ENCODE data around the gene DDX39B. TPM values are rescaled to one million over a fixed set of nuclear protein-coding genes. Genes with fewer than 3 reads are reported as not detected.

DDX39B gene
- total and polyA plus RNA-seq, 2 of the 4 experiments (the other 2 are of a cell fraction), result 371 to 796 TPM

DNA sequence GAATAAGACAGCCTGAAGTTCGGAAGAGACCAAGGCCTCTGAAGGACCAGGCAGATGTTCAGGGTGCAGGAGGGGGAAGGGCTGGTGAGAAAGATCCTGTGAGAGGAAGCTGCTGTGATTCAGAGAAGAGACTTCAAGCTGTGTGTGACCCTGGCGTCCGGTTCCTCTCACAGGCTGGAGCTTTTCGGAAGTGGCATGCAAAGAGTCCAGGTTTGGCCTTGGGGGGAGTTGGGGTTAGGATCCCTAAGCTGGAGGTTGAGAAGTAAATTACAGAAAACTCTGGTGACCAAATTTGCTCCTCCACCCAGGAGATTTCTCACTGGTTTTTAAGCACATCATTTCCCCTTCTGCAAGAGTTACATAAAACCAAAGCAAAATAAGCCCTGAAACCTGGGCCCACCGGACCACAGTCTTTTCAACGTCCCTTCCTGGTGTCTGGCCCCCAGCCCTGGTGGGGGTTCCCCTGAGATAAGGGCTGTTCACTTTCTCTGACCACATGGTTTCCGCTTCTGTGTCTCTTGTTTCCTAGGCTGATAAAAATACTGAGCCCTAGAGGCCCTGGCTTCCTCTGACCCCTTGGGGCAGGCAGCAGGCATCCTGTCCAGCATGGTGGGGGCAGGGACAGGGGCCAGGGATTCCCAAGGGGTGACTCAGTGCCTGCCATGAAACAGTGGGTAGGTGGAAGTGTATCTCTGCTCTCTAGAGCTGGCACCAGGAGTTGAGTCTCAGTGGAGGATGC lies 18.3 kb upstream of the DDX39B start:
- no peaks in the 10 kb centered on the region for H3K9me3 ChIP-seq (ENCODE audit: control insufficient read depth, insufficient read depth, low read length)
- peak overlapping the region; percentile 61 for H2AFZ ChIP-seq (replicated peaks; ENCODE audit: low read length, poor library complexity)
- dilution Hi-C loops (cut with HindIII; ENCODE audit: low sequenced_read_pairs, unreplicated experiment), result no loop called here
- ChIA-PET POLR2A (ENCODE audit: unreplicated experiment) (no interaction called here), CTCF (interaction anchor here (0.7 kb wide), 2 partner anchors 13 to 38 kb away, joined by 4 to 6 read pairs; partner anchors contain the start of gene NFKBIL1)
- H2BK15ac ChIP-seq (ENCODE audit: low read depth, low read length), result peak overlapping the region; percentile 21; the same call in 1 of the 3 replicates
- peaks cover 18% of the 10 kb centered on the region for H3K4me1 ChIP-seq (ENCODE audit: control insufficient read depth, insufficient read depth, low read length)
- peaks cover 9 to 20% of the 10 kb centered on the region in 2 experiments; a peak in 3 of 4 replicates for H3K79me1 ChIP-seq (ENCODE audit: low read depth in 1 of 2, low read length in 2 of 2)
- no peaks in the 10 kb centered on the region for H4K20me1 ChIP-seq (ENCODE audit: insufficient read depth, low read length)
- H3K23ac ChIP-seq (ENCODE audit: low read depth, low read length), result peak overlapping the region; percentile 59; the same call in 1 of the 2 replicates
- H4K8ac ChIP-seq (ENCODE audit: low read depth in 2 of 2, low read length in 2 of 2), result peak overlapping the region in 1 of 2 experiments; percentile 57; a peak in 3 of 4 replicates
- peak overlapping the region; percentile 52 for H3K14ac ChIP-seq (replicated peaks; ENCODE audit: low read depth, low read length)
- peak overlapping the region; percentile 72 for H2BK120ac ChIP-seq (ENCODE audit: low read depth, low read length)
- H3K56ac ChIP-seq (ENCODE audit: extremely low read depth, insufficient read depth, low read length), result peak overlapping the region; percentile 39; the same call in 1 of the 2 replicates
- H3K36me3 ChIP-seq (ENCODE audit: control insufficient read depth, insufficient read depth, low read length), result peaks cover 27% of the 10 kb centered on the region
- H3K27ac ChIP-seq (ENCODE audit: insufficient read depth, low read length), result peak overlapping the region; percentile 22
- intact Hi-C loops (cut with micrococcal nuclease), result loop anchor here (2.0 kb wide), 1 partner anchor 55 kb away; the partner anchor contains the start of gene AIF1
- no peak overlapping the region for H3K4me3 ChIP-seq (ENCODE audit: insufficient read depth, low read depth, low read length)
- peak overlapping the region; percentile 52 for H4K91ac ChIP-seq (ENCODE audit: insufficient read depth, low read depth, low read length)
- TF ChIP-seq FOS (IDR thresholded peaks at IDR 0.05; ENCODE audit: low read depth, low read length), result no peak
- no peak for TF ChIP-seq RAD21 (IDR thresholded peaks at IDR 0.05; ENCODE audit: low read length)
- no peak for TF ChIP-seq RCOR1 (IDR thresholded peaks at IDR 0.05; ENCODE audit: insufficient replicate concordance, low read length)
- no peak for TF ChIP-seq BHLHE40 (IDR thresholded peaks at IDR 0.05; ENCODE audit: low read depth, low read length)
- no TSS peak for BruUV-seq (replicated peaks)
- WGBS, 2 experiments (ENCODE audit: extremely low coverage in 2 of 2, insufficient read length in 1 of 2), result 100% methylated on average over 1 of the region's 7 CpGs; no CpG with 5 or more reads in 1 of the 2 experiments
- H3K9ac ChIP-seq (ENCODE audit: low read depth, low read length), result no peak overlapping the region
- no peaks in the 10 kb centered on the region for H3K27me3 ChIP-seq (ENCODE audit: control insufficient read depth, insufficient read depth, low read length)
- peak overlapping the region; percentile 78; the same call in 1 of the 2 replicates for H2AK5ac ChIP-seq (ENCODE audit: low read depth, low read length)
- peak overlapping the region; percentile 46 for H2BK5ac ChIP-seq (ENCODE audit: low read depth, low read length, poor library complexity, severe bottlenecking)
- peak; percentile 89 for ATAC-seq (ENCODE audit: low read depth)
- H2AK9ac ChIP-seq (replicated peaks; ENCODE audit: low read depth, low read length, poor library complexity), result peak overlapping the region; percentile 80
- in situ Hi-C loops (cut with MboI; ENCODE audit: low sequenced_read_pairs), result no loop called here
- H3K4me2 ChIP-seq (ENCODE audit: low read depth, low read length), result peak overlapping the region; percentile 27; the same call in 1 of the 2 replicates
- peak overlapping the region; percentile 66 for H3K4ac ChIP-seq (ENCODE audit: low read depth, low read length)
- peak overlapping the region; percentile 20 for H2BK20ac ChIP-seq (ENCODE audit: low read depth, low read length)
- no peak overlapping the region; the same call in 1 of the 2 replicates for H3K18ac ChIP-seq (ENCODE audit: low read depth, low read length)
- peak; percentile 52 for DNase-seq
- no peak overlapping the region for H4K5ac ChIP-seq (ENCODE audit: low read depth, low read length)
- H3K9me1 ChIP-seq (ENCODE audit: insufficient read depth, low read length), result peaks cover 19% of the 10 kb centered on the region; the same call in 1 of the 2 replicates
